Medulla oblongata (tissue), 1 donor: ENCODE measurements around the gene GPN3.
"Not testable (repeated sequence)": the region's sequence is repeated elsewhere in the genome, so short reads cannot be mapped to it uniquely, and the experiment has no call there.

Experiments used
- DNase-seq: peaks from one replicate; pipeline ENCODE4 v3.0.0-alpha.2; 2015; ENCODE audit errors: extremely low spot score

The GPN3 gene

DNA sequence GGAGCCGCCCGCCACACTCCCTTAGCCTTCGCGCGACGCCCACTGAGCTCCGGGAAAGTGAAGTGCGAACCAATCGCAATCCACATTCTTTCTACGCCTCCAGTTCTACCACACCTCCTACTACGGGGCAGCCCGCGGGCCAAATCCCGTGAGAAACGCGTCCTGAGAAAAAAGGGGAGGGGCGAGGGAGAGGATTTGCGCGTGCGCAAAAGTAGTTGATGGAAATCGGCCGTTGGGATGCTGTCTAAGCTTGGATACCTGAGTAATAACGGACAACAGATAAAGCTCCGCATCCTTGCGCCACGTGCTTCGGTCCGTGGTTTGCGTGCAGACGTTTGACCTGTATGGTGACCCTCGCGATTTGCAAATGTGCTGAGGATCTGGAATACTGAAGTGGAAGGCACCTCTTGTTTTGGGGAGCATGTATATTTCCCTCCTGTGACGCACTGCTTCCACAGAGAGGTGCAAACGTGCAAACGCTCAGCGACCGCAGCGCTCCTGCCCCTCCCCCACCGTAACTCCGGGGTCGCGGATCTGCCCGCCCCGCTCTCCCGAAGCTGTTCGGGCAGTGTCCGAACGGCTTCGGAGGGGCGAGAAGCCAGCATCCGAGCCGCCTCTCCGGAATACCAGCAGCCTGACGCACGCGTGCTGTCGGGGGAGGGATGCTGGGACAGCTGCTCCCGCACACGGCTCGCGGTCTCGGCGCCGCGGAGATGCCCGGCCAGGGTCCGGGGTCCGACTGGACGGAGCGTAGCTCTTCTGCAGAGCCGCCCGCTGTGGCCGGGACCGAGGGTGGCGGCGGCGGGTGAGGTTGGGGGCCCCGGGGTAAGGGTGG is at the start of gene GPN3, which contains the start of gene FAM216A:
Gene GPN3, minus strand, starts transcription at position 44 of the 835 bp plus-strand sequence. CDS start 54 bp downstream, outside the sequence.
Gene FAM216A, plus strand, starts transcription at position 632 of the 835 bp plus-strand sequence. Its CDS starts 31 bp downstream, at position 663.
- DNase-seq: peak; percentile 99

DNA sequence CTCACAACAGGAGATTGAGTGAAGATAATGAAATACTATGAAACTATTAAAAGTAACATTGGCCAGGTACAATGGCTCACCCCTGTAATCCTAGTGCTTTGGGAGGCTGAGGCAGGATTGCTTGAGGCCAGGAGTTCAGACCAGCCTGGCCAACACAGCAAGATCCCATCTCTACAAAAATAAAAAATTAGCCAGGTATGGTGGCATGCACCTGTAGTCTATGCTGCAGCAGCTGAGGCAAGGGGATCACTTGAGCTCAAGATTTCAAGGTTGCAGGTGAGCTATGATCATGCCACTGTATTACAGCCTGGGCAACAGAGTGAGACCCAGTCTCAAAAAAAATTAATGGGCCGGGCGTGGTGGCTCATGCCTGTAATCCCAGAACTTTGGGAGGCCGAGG is 48.9 kb upstream of the GPN3 start:
- no peak for DNase-seq

DNA sequence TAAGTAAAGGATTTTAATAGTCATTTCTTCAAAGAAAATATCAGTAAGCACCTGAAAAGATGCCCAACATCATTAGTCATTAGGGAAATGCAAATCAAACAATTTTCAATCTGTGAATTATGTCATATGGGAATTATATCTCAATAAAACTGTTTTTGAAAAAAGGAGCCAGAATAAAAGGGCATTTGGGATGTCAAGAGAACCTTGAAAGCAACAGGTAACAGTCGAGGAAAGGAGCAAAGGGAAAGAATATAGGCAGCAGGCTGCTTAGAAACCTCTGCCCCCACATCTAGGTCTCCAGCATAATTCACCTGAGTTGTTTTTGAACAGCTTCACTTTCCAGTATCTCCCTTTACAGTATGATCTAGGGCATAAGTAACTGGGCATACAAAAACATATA is 46.3 kb upstream of the GPN3 start:
- no peak for DNase-seq

DNA sequence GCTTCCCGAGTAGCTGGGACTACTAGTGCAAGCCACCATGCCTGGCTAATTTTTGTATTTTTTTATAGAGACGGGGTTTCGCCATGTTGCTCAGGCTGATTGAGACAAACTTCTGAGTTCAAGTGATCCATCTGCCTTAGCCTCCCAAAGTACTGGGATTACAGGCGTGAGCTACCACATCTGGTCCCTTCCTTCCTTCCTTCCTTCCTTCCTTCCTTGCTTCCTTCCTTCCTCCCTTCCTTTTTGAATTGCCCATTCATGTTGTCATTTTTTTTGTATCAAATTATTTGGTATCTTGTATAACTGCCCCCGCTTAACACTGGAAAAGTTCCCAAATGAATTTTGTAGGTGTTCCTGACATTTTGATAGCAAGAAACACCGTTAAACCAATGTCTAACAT is 45.8 kb upstream of the GPN3 start:
- DNase-seq: no peak

DNA sequence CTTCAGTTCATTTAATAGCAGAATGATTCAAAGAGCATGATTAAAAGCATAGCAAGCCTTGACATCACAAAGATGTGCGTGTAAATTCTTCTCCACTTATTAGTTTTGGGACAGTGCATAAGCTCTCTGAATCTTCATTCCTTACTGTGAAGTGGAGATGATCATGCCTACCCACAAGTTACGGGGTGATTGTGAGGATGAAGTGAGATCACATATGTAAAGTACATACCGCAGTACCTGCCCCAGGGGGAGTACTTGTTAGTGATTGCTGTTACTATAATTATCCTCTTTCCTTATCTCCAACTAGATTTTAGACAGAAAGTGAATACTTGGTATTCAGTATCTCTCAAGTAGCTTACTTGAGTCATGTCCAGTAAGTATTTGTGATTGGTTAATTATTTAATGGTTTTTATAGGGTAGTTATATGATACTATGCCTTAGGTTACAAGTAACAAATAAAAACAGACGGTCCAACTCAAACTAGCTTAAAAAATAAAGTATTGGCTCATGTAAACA is 40.1 kb upstream of the GPN3 start:
- DNase-seq: no peak

DNA sequence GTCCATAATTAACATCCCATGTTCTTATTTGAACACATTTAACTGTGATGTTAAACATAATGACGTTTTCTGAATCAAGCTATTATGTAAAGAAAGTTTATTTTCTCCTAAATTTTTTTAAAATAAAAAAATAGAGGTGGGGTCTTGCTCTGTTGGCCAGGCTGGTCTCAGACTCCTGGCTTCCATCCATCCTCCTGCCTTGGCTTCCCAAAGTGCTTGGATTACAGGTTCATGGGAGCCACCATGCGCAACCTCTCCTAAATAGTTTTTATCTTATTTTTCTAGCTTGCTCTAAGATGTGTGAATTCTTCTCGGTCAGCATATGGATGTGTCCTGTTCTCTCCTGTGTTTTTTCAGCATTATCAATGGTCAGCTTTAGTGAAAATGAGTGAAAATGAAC is 37.3 kb upstream of the GPN3 start:
- DNase-seq: no peak

DNA sequence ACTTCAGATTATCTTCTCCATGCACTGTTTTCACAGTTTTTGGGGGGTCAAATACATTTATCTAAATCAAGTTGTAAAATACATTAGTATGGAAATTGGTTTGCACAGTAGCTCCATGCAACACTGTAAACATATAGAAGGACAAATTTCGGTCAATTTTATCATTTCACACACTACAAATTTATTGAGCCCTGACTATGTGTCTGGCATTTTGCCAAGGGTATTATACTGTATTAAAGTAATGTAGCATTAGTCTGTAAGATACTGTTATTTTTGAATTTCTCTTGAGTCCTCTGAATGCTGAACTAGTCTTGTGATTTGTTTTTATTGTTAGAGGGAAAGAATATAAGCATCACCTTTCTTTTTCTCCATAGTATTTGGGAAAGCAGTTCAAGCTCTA is 35.4 kb upstream of the GPN3 start:
- DNase-seq: no peak

DNA sequence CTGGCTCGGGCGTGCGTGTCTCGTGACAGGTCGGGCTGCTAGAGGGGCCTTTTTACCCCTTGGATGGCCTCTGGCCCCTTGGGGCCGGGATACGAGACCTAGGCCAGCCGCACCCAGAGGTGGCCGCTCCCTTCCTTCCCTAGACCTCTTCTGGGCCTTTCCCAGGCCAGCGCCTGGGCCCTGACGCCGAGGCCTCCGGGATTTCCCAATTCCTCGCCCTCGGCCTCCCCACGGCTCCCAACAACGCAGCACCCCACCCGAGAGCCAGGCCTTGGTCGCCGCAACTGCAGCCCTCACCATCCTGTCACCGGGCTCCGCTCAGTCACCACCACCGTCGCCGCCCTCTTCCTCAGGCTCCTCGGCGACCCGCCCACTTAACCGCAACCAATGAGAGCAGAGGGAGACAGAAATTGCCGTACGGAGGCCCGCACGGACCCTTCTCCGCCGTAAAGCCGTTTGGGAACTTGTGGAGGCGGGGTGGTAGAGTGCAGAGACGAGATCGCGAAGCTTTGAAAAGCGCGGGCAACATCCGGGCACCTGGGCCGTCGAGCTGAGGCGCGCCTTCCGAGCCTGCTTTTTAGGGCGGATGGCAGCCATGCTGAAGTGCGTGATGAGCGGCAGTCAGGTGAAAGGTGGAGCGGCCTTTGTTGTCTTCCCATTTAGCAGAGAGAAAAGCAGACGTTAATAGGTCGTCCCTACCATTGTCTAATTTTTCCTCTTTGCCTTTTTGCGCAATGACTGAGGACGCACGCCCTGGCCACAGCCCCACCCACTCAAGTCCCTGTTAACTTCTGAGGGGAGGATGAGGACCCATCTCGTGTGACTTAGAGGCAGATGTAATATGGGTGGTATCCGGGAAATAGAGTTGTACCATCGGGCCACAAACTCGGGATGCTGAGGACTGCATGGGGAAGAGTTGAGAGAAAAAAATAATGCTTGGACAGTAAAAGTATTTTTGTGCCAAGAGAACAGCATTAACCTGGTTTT is 34.0 kb upstream of the GPN3 start, which contains the start of the genes RAD9B and VPS29:
Gene RAD9B, plus strand, starts transcription at position 580 of the 987 bp plus-strand sequence. Its CDS starts 7 bp downstream, at position 587.
Gene VPS29, minus strand, starts transcription at position 360 of the 987 bp plus-strand sequence. Its CDS starts 60 bp downstream, at position 300.
- peak; percentile 98 for DNase-seq

DNA sequence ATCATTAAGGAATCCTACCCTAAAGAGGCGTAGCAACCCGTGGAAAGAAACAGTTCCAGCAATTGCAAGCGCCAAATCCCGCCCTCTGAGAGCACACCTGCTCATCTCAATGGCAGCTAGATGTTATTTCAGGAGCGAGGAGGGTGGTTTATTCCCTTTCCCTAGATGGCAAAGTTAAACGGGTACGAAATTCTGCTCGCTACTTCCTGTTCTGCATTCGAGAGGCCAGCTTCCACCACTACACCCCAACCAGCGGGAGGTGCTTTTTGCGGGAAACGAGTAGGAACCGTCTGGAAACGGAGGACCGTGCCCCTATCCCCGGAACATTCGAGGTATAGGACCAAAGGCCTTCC is 33.3 kb upstream of the GPN3 start:
- DNase-seq: no peak

DNA sequence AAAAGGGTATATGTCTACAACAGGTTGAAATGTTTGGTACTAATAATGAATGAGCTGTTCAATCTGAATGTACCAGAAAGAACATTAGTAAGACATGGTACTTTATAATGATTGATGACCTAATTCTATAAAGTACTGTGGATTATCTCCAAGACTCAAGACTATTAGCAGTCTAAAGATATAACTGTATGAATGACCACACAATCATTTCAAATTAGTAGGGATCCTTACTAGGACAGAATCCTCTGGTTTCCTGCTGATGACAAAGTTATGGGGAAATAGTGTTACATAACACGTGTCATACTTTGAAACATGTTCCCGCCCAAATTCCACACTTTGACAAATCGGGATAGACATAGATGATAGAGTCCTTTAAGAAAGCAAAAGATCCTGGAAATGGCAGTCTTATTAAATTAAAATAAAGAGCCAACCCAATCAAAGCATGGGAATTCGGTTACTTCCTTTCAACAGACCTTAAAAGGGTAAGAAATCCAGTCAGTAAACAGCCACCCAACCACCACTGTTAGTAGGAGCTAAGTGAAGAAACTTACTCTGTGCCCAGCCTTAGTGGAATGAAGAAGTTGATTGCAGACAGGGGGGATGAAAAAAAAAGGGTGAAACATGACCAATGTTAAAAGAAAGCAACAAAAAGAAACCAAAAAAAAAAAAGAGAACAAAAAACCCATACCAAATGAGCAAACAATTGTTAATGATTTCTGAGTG is 31.1 kb upstream of the GPN3 start:
- DNase-seq: peak; percentile 13

DNA sequence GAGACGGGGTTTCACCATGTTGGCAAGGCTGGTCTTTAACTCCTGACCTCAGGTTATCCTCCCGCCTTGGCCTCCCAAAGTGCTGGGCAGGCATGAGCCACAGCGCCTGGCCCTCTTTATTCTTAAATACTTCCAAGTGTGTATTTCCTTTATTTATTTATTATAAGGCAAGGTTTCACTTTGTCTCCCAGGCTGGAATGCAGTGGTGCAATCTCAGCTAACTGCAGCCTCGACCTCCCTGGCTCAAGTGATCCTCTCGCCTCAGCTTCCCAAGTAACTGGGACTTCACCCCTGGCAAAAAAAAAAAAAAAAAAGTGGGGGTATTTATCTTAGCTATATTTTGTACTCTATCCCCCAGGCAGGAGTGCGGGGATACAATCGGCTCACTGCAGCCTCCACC is 7.4 kb upstream of the GPN3 start:
- no peak for DNase-seq

DNA sequence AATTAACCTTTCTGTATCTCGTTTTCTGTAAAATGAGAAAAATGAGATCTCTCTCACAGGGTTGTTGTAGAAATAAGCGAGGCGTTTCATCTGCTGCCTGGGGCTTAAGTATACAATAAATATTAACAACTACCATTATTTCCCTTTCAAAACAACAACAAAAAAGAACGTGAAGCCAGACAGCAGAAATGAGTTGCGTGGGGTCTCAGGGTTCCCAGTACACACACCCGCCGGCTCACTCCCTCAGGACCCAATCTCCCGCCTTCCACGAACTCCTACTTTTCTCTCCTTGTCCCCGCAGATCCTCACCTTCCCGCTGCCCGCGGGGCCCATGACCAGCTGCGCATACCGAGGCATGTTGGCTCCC is 227 bp downstream of the GPN3 start:
- no peak for DNase-seq

DNA sequence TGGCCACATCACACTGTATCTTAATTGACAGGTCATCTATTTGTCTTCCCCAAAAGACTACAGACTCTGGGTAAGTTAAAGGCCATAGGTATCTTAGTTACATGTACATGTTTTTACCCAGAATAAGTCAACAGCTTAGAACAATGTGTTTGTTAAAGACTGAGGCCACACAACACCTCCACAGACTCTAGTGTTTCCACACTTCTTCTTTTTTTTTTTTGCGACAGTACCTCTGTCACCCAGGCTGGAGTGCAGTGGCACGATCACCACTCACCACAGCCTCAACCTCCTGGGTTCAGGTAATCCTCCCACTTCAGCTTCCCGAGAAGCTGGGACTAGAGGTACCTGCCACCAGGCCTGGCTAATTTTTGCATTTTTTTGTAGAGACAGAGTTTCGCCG is 1.3 kb downstream of the GPN3 start:
- no peak for DNase-seq

DNA sequence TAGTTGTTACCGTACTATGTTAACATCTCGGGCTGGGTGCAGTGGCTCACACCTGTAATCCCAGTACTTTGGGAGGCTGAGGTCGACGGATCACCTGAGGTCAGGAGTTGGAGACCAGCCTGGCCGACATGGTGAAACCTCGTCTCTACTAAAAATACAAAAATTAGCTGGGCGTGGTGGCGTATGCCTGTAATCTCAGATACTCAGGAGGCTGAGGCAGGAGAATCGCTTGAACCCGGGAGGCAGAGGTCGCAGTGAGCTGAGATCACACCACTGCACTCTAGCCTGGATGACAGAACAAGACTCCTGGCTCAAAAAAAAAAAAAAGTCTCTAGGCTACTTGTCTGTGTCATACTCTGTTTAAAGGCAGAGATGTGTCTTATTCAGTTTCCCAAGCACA is 2.3 kb downstream of the GPN3 start:
- DNase-seq: not testable (repeated sequence)

DNA sequence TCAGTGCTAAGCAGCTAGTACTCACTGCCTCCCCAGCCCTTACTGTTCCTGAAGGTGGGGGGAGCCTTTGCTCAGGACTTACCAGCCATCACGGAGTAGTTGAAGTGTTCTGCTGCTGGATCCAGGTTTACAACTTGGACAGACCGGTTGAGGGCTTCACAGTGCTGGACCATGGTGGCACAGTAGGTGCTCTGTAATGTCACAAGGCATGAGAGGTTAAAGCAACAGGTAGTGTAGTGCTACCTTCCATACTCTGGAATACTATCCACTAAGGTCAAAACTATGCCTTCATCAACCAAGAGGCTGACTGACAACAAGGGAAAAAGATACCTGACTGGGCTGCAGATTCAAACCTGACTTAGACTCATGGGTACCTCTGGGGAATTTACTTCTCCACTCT is 3.0 kb downstream of the GPN3 start:
- DNase-seq: no peak

DNA sequence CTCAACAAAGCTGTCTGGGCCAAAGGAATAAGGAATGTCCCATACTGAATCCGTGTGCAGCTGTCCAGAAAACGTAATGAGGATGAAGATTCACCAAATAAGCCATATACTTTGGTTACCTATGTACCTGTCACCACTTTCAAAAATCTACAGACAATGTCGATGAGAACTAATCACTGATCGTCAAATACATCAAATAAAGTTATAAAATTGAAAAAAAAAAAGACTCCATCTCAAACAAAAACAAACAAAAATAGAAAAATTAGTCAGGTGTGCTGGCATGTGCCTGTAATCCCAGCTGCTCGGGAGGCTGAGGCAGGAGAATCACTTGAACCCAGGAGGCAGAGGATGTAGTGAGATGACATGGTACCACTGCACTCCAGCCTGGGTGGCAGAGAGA is 6.9 kb downstream of the GPN3 start:
- not testable (repeated sequence) for DNase-seq

DNA sequence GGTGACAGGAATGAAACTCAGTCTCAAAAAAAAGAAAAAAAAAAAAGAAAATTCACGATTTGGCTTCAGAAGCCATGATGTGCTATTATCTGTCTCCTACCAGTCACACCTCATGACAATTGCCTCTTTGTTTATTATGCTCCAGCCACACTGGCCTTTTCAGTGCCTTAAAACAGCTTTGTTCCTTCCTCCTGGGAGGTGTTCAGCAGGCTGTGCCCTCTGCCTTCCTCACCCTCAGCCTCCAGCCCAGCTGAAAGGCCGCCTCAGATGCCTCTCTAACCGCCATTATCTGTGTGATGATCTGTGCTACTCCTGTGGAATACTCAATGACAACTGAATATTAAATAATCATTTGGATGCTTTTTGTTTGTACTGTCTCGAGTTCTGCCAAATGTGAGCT is 9.3 kb downstream of the GPN3 start:
- DNase-seq: peak; percentile 53

DNA sequence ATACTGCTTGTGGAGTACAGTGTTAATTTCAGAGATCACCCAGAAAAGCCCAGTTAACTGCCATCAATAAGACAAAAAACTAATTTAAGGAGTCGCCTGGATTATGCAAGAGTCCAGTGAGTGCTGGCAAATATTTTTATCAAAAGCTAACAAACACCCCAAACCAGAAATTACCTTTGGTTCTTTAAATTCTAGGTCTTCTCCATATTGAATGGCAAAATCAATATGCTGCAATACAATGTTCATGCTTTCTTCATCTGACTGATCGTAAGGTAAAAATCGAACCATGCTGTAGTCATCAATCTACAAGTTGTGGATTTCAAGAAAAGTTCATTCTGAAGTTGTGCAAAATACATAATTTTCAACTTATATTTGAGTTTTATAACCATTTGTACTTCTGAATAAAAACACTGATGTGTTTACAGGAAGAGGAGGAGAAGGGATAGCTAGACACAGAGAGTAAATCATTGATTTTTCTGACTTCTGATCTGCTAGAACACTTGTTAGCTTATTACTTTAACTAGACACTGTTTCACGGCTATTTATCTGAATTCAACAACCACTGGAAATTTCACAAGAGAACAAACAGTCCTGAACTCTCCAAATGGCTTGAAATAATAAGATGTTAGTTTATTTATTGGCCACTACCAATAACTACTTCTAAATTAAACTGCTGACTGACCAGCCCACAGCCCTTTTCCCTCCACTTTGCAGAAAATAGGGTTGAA is 14.3 kb downstream of the GPN3 start:
- no peak for DNase-seq

DNA sequence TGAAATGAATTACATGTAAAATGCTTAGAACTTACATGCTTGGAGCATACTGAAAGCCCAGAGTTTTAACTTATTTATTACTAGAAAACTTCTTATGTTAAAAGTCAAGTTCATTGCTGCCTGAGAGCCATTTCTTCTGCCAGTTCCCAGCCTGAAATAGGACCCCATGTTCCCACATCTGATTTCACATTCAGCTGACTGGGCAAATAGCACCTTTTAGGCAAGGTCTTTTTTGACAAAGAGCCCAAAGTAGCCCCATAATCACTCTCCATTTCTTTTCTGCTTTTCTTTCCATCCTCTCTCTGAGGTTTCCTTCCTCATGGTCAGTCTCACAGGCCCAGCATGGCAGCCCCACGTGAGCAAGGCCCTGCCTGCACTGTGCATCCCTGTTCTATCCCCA is 16.8 kb downstream of the GPN3 start:
- DNase-seq: no peak

DNA sequence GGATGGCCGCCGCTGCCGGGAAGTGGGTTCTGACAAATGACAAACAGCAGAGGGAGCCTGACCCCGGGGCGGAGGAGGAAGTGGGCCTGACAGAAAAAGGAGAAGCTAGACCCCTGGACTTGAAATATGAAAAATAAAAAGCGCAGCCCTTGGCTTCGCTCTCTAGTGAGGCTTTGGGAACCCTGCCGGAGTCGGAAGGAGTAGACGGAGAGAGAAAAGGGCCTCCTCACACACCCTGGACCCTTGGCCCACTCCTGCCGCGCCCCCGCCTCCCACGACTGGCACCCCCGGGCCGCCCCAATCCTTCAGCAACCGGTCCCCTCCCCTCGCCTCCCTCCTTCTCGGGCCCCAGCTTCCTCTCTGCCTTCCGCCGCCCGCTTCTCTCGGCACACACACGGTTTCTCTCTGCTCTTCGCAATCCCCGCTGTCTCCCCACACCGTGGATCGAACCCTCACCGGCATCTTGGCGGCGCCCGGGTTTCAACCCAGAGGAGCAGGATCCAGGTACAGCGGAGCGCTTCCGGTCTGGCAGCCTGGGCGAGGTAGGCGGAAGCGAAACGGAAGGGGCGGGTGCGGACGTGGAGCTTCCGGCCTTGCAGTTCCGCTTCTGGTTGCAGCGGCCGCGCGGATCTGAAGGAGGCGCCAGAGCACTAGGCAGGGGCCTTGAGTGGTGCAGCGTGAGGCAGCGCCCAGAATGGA is 18.1 kb downstream of the GPN3 start, which contains the start of gene ARPC3:
Gene ARPC3, minus strand, starts transcription at position 539 of the 699 bp plus-strand sequence. Its CDS starts 77 bp downstream, at position 462.
- DNase-seq: peak; percentile 96
